Measurements from ENCODE around the gene ANKDD1A. TPM values are rescaled to one million over a fixed set of nuclear protein-coding genes. Genes with fewer than 3 reads are reported as not detected.

Gene ANKDD1A
- total and polyA plus RNA-seq, 2 donors (not counting 1 experiment from before 2014, with no cell fraction given) = 8.2 to 13.2 TPM

- Histone ChIP-seq H3K9me3 (ENCODE audit: control insufficient read depth, insufficient read depth, low read depth, low read length) (no peaks in the 10 kb centered on the region), H3K9ac (ENCODE audit: insufficient read depth, low read length) (no peak overlapping the region), H3K79me2 (ENCODE audit: control insufficient read depth, insufficient read depth, low read length) (no peaks in the 10 kb centered on the region), H4K20me1 (ENCODE audit: control insufficient read depth, extremely low read depth, insufficient read depth, low read length) (no peaks in the 10 kb centered on the region), H3K4me2 (ENCODE audit: extremely low read depth, insufficient read depth, low read length) (no peak overlapping the region), H3K27ac (ENCODE audit: insufficient read depth, low read length) (no peak overlapping the region), H3K4me3 (replicated peaks in 1 of 4; ENCODE audit: control extremely low read depth in 1 of 4, insufficient read depth in 1 of 4, low read depth in 3 of 4, low read length in 4 of 4) (no peak overlapping the region), H3K27me3 (ENCODE audit: control insufficient read depth, insufficient read depth, low read length) (no peaks in the 10 kb centered on the region), H3K36me3 (ENCODE audit: control insufficient read depth, insufficient read depth, low read length) (no peaks in the 10 kb centered on the region), H3K4me1 (ENCODE audit: control insufficient read depth, extremely low read depth, insufficient read depth, low read length) (no peaks in the 10 kb centered on the region), H2AFZ (ENCODE audit: low read length) (no peak overlapping the region)
- TF ChIP-seq CTCF (conservative IDR thresholded peaks at IDR 0.05 in 1 of 2, IDR thresholded peaks at IDR 0.05 in 1 of 2; ENCODE audit: low read depth in 1 of 2, low read length in 2 of 2) (no peak), EZH2 (IDR thresholded peaks at IDR 0.05; ENCODE audit: low read length, missing control alignments) (no peak)
- no peak for DNase-seq (ENCODE audit: low read depth in 2 of 2)
Observed at GRCh38 chr15:64917211-64917610, 5.5 kb downstream of the ANKDD1A start.

- H3K27me3 ChIP-seq (ENCODE audit: control insufficient read depth, insufficient read depth, low read length) = no peaks in the 10 kb centered on the region
- H3K4me3 ChIP-seq (replicated peaks in 1 of 4; ENCODE audit: control extremely low read depth in 1 of 4, insufficient read depth in 1 of 4, low read depth in 3 of 4, low read length in 4 of 4) = no peak overlapping the region
- H3K9me3 ChIP-seq (ENCODE audit: control insufficient read depth, insufficient read depth, low read depth, low read length) = no peaks in the 10 kb centered on the region
- no peak overlapping the region for H3K27ac ChIP-seq (ENCODE audit: insufficient read depth, low read length)
- H3K79me2 ChIP-seq (ENCODE audit: control insufficient read depth, insufficient read depth, low read length) = no peaks in the 10 kb centered on the region
- H4K20me1 ChIP-seq (ENCODE audit: control insufficient read depth, extremely low read depth, insufficient read depth, low read length) = no peaks in the 10 kb centered on the region
- no peak overlapping the region for H3K9ac ChIP-seq (ENCODE audit: insufficient read depth, low read length)
- TF ChIP-seq CTCF (conservative IDR thresholded peaks at IDR 0.05 in 1 of 2, IDR thresholded peaks at IDR 0.05 in 1 of 2; ENCODE audit: low read depth in 1 of 2, low read length in 2 of 2) (no peak), EZH2 (IDR thresholded peaks at IDR 0.05; ENCODE audit: low read length, missing control alignments) (no peak)
- no peak overlapping the region for H2AFZ ChIP-seq (ENCODE audit: low read length)
- no peak for DNase-seq (ENCODE audit: low read depth in 2 of 2)
- no peaks in the 10 kb centered on the region for H3K36me3 ChIP-seq (ENCODE audit: control insufficient read depth, insufficient read depth, low read length)
- H3K4me1 ChIP-seq (ENCODE audit: control insufficient read depth, extremely low read depth, insufficient read depth, low read length) = no peaks in the 10 kb centered on the region
- H3K4me2 ChIP-seq (ENCODE audit: extremely low read depth, insufficient read depth, low read length) = no peak overlapping the region
Observed at GRCh38 chr15:64919721-64920120, 8.0 kb downstream of the ANKDD1A start.

- Histone ChIP-seq H3K4me1 (ENCODE audit: control insufficient read depth, extremely low read depth, insufficient read depth, low read length) (no peaks in the 10 kb centered on the region), H3K27ac (ENCODE audit: insufficient read depth, low read length) (no peak overlapping the region), H3K4me2 (ENCODE audit: extremely low read depth, insufficient read depth, low read length) (no peak overlapping the region), H3K27me3 (ENCODE audit: control insufficient read depth, insufficient read depth, low read length) (no peaks in the 10 kb centered on the region), H2AFZ (ENCODE audit: low read length) (no peak overlapping the region), H3K4me3 (replicated peaks in 1 of 4; ENCODE audit: control extremely low read depth in 1 of 4, insufficient read depth in 1 of 4, low read depth in 3 of 4, low read length in 4 of 4) (no peak overlapping the region), H4K20me1 (ENCODE audit: control insufficient read depth, extremely low read depth, insufficient read depth, low read length) (no peaks in the 10 kb centered on the region), H3K36me3 (ENCODE audit: control insufficient read depth, insufficient read depth, low read length) (no peaks in the 10 kb centered on the region), H3K79me2 (ENCODE audit: control insufficient read depth, insufficient read depth, low read length) (no peaks in the 10 kb centered on the region), H3K9ac (ENCODE audit: insufficient read depth, low read length) (no peak overlapping the region), H3K9me3 (ENCODE audit: control insufficient read depth, insufficient read depth, low read depth, low read length) (no peaks in the 10 kb centered on the region)
- no peak for DNase-seq (ENCODE audit: low read depth in 2 of 2)
- TF ChIP-seq CTCF (conservative IDR thresholded peaks at IDR 0.05 in 1 of 2, IDR thresholded peaks at IDR 0.05 in 1 of 2; ENCODE audit: low read depth in 1 of 2, low read length in 2 of 2) (no peak), EZH2 (IDR thresholded peaks at IDR 0.05; ENCODE audit: low read length, missing control alignments) (no peak)
Observed at GRCh38 chr15:64921711-64922110, 10.0 kb downstream of the ANKDD1A start.

Data from fibroblast of lung (primary cell).